Measurements from ENCODE around the gene ZNRD2. TPM values are rescaled to one million over a fixed set of nuclear protein-coding genes. Genes with fewer than 3 reads are reported as not detected.

The ZNRD2 gene
- total and polyA plus RNA-seq, 4 donors: 21.7 to 42.5 (median 33.2) TPM

- intact Hi-C loops (cut with DNase I): no loop called here
Observed at GRCh38 chr11:65525546-65526480, 44.5 kb upstream of the ZNRD2 start.

GRCh38 chr11:65526744-65527143 is 43.5 kb upstream of the ZNRD2 start:
- H3K4me1 ChIP-seq (ENCODE audit: control insufficient read depth in 1 of 2, insufficient read depth in 2 of 2, low read length in 2 of 2): no peaks in the 10 kb centered on the region
- WGBS, 2 donors: 84 to 90% methylated on average over 8 of the region's 8 CpGs
- H3K27ac ChIP-seq (ENCODE audit: low read depth in 1 of 2, low read length in 2 of 2): no peak overlapping the region
- no peak for ATAC-seq (ENCODE audit: low FRiP score)
- intact Hi-C loops (cut with DNase I): no loop called here
- DNase-seq: peak in 1 of 2 donors; percentile 64
- H3K9me3 ChIP-seq (ENCODE audit: control insufficient read depth, low read length): no peaks in the 10 kb centered on the region
- H3K4me3 ChIP-seq (ENCODE audit: low read length in 2 of 2): no peak overlapping the region
- peaks cover 2 to 8% of the 10 kb centered on the region in 2 donors for H3K36me3 ChIP-seq (ENCODE audit: control insufficient read depth in 1 of 2, insufficient read depth in 2 of 2, low read length in 1 of 2)
- H3K27me3 ChIP-seq (ENCODE audit: control insufficient read depth in 1 of 2, insufficient read depth in 2 of 2, low read length in 1 of 2): no peaks in the 10 kb centered on the region

More at GRCh38 chr11:65525546-65526480, 44.5 kb upstream of the ZNRD2 start:
- WGBS, 2 donors: 38 to 41% methylated on average over 30 to 31 of the region's 31 CpGs
- peak overlapping the region in 1 of 2 donors; percentile 78 for H3K27ac ChIP-seq (ENCODE audit: low read depth in 1 of 2, low read length in 2 of 2)
- H3K4me3 ChIP-seq (ENCODE audit: low read length in 2 of 2): peak overlapping the region; percentile 78 to 95
- no peaks in the 10 kb centered on the region for H3K9me3 ChIP-seq (ENCODE audit: control insufficient read depth, low read length)
- peaks cover 2% of the 10 kb centered on the region in 2 donors for H3K36me3 ChIP-seq (ENCODE audit: control insufficient read depth in 1 of 2, insufficient read depth in 2 of 2, low read length in 1 of 2)
- DNase-seq: peak in 1 of 2 donors; percentile 75
- no peaks in the 10 kb centered on the region for H3K27me3 ChIP-seq (ENCODE audit: control insufficient read depth in 1 of 2, insufficient read depth in 2 of 2, low read length in 1 of 2)
- no peaks in the 10 kb centered on the region for H3K4me1 ChIP-seq (ENCODE audit: control insufficient read depth in 1 of 2, insufficient read depth in 2 of 2, low read length in 2 of 2)
- ATAC-seq (ENCODE audit: low FRiP score): no peak

- 81% methylated on average over 12 of the region's 12 CpGs for WGBS, 2 donors
- Histone ChIP-seq H3K36me3 (ENCODE audit: control insufficient read depth in 1 of 2, insufficient read depth in 2 of 2, low read length in 1 of 2) (peaks cover 2 to 10% of the 10 kb centered on the region in 2 donors), H3K27me3 (ENCODE audit: control insufficient read depth in 1 of 2, insufficient read depth in 2 of 2, low read length in 1 of 2) (no peaks in the 10 kb centered on the region), H3K4me1 (ENCODE audit: control insufficient read depth in 1 of 2, insufficient read depth in 2 of 2, low read length in 2 of 2) (no peaks in the 10 kb centered on the region), H3K27ac (ENCODE audit: low read depth in 1 of 2, low read length in 2 of 2) (no peak overlapping the region), H3K4me3 (ENCODE audit: low read length in 2 of 2) (no peak overlapping the region), H3K9me3 (ENCODE audit: control insufficient read depth, low read length) (no peaks in the 10 kb centered on the region)
- intact Hi-C loops (cut with DNase I): no loop called here
- no peak for DNase-seq
- no peak for ATAC-seq (ENCODE audit: low FRiP score)
Observed at GRCh38 chr11:65528819-65529350, 41.4 kb upstream of the ZNRD2 start.

- H3K4me3 ChIP-seq (ENCODE audit: low read length in 2 of 2): no peak overlapping the region
- H3K36me3 ChIP-seq (ENCODE audit: control insufficient read depth in 1 of 2, insufficient read depth in 2 of 2, low read length in 1 of 2): peaks cover 2 to 10% of the 10 kb centered on the region in 2 donors
- no peaks in the 10 kb centered on the region for H3K4me1 ChIP-seq (ENCODE audit: control insufficient read depth in 1 of 2, insufficient read depth in 2 of 2, low read length in 2 of 2)
- WGBS, 2 donors: 80 to 82% methylated on average over 10 of the region's 10 CpGs
- no peaks in the 10 kb centered on the region for H3K27me3 ChIP-seq (ENCODE audit: control insufficient read depth in 1 of 2, insufficient read depth in 2 of 2, low read length in 1 of 2)
- DNase-seq (no peak), ATAC-seq (ENCODE audit: low FRiP score) (no peak)
- H3K9me3 ChIP-seq (ENCODE audit: control insufficient read depth, low read length): no peaks in the 10 kb centered on the region
- intact Hi-C loops (cut with DNase I): no loop called here
- H3K27ac ChIP-seq (ENCODE audit: low read depth in 1 of 2, low read length in 2 of 2): no peak overlapping the region
Observed at GRCh38 chr11:65529475-65530156, 40.7 kb upstream of the ZNRD2 start.

GRCh38 chr11:65530157-65530496 is 40.1 kb upstream of the ZNRD2 start:
- no peak for DNase-seq
- H3K36me3 ChIP-seq (ENCODE audit: control insufficient read depth in 1 of 2, insufficient read depth in 2 of 2, low read length in 1 of 2): peaks cover 2 to 10% of the 10 kb centered on the region in 2 donors
- no peak for ATAC-seq (ENCODE audit: low FRiP score)
- no peak overlapping the region for H3K27ac ChIP-seq (ENCODE audit: low read depth in 1 of 2, low read length in 2 of 2)
- no peaks in the 10 kb centered on the region for H3K27me3 ChIP-seq (ENCODE audit: control insufficient read depth in 1 of 2, insufficient read depth in 2 of 2, low read length in 1 of 2)
- no peak overlapping the region for H3K4me3 ChIP-seq (ENCODE audit: low read length in 2 of 2)
- WGBS, 2 donors: 76 to 81% methylated on average over 5 of the region's 5 CpGs
- no peaks in the 10 kb centered on the region for H3K4me1 ChIP-seq (ENCODE audit: control insufficient read depth in 1 of 2, insufficient read depth in 2 of 2, low read length in 2 of 2)
- H3K9me3 ChIP-seq (ENCODE audit: control insufficient read depth, low read length): no peaks in the 10 kb centered on the region
- intact Hi-C loops (cut with DNase I): no loop called here

- ATAC-seq (ENCODE audit: low FRiP score): no peak
- H3K27ac ChIP-seq (ENCODE audit: low read depth in 1 of 2, low read length in 2 of 2): no peak overlapping the region
- intact Hi-C loops (cut with DNase I): no loop called here
- 84 to 87% methylated on average over 15 of the region's 15 CpGs for WGBS, 2 donors
- H3K4me3 ChIP-seq (ENCODE audit: low read length in 2 of 2): no peak overlapping the region
- no peaks in the 10 kb centered on the region for H3K4me1 ChIP-seq (ENCODE audit: control insufficient read depth in 1 of 2, insufficient read depth in 2 of 2, low read length in 2 of 2)
- H3K27me3 ChIP-seq (ENCODE audit: control insufficient read depth in 1 of 2, insufficient read depth in 2 of 2, low read length in 1 of 2): no peaks in the 10 kb centered on the region
- H3K9me3 ChIP-seq (ENCODE audit: control insufficient read depth, low read length): no peaks in the 10 kb centered on the region
- DNase-seq: no peak
- peaks cover 2 to 10% of the 10 kb centered on the region in 2 donors for H3K36me3 ChIP-seq (ENCODE audit: control insufficient read depth in 1 of 2, insufficient read depth in 2 of 2, low read length in 1 of 2)
Observed at GRCh38 chr11:65532388-65533064, 37.8 kb upstream of the ZNRD2 start.

- WGBS, 2 donors: 75 to 79% methylated on average over 9 of the region's 9 CpGs
- ATAC-seq (ENCODE audit: low FRiP score) (no peak), DNase-seq (no peak)
- H3K27ac ChIP-seq (ENCODE audit: low read depth in 1 of 2, low read length in 2 of 2): no peak overlapping the region
- no peaks in the 10 kb centered on the region for H3K9me3 ChIP-seq (ENCODE audit: control insufficient read depth, low read length)
- no peaks in the 10 kb centered on the region for H3K4me1 ChIP-seq (ENCODE audit: control insufficient read depth in 1 of 2, insufficient read depth in 2 of 2, low read length in 2 of 2)
- H3K4me3 ChIP-seq (ENCODE audit: low read length in 2 of 2): no peak overlapping the region
- intact Hi-C loops (cut with DNase I): no loop called here
- no peaks in the 10 kb centered on the region for H3K27me3 ChIP-seq (ENCODE audit: control insufficient read depth in 1 of 2, insufficient read depth in 2 of 2, low read length in 1 of 2)
- peaks cover 1 to 10% of the 10 kb centered on the region in 2 donors for H3K36me3 ChIP-seq (ENCODE audit: control insufficient read depth in 1 of 2, insufficient read depth in 2 of 2, low read length in 1 of 2)
Observed at GRCh38 chr11:65535102-65535501, 35.2 kb upstream of the ZNRD2 start.

- H3K27me3 ChIP-seq (ENCODE audit: control insufficient read depth in 1 of 2, insufficient read depth in 2 of 2, low read length in 1 of 2): no peaks in the 10 kb centered on the region
- ATAC-seq (ENCODE audit: low FRiP score) (no peak), DNase-seq (no peak)
- whole genome bisulfite sequencing, 2 donors: 63 to 70% methylated on average over 11 to 12 of the region's 12 CpGs
- no peaks in the 10 kb centered on the region for H3K4me1 ChIP-seq (ENCODE audit: control insufficient read depth in 1 of 2, insufficient read depth in 2 of 2, low read length in 2 of 2)
- H3K36me3 ChIP-seq (ENCODE audit: control insufficient read depth in 1 of 2, insufficient read depth in 2 of 2, low read length in 1 of 2): peaks cover 0 to 2% of the 10 kb centered on the region in 2 donors
- H3K4me3 ChIP-seq (ENCODE audit: low read length in 2 of 2): no peak overlapping the region
- H3K9me3 ChIP-seq (ENCODE audit: control insufficient read depth, low read length): no peaks in the 10 kb centered on the region
- intact Hi-C loops (cut with DNase I): no loop called here
- H3K27ac ChIP-seq (ENCODE audit: low read depth in 1 of 2, low read length in 2 of 2): no peak overlapping the region
Observed at GRCh38 chr11:65536412-65537295, 33.6 kb upstream of the ZNRD2 start.
